Endothelial cell of hepatic sinusoid (primary cell): ENCODE data around the gene SF1.

Experiments
- in situ Hi-C: cut with HindIII; loops from 2 replicates; pipeline ENCODE4 v1.10.0; 2017; ENCODE audit warnings: low sequenced_read_pairs

The SF1 gene

GRCh38 chr11:64763526-64764039 lies 14.8 kb downstream of the SF1 start:
- in situ Hi-C loops, result no loop called here

DNA sequence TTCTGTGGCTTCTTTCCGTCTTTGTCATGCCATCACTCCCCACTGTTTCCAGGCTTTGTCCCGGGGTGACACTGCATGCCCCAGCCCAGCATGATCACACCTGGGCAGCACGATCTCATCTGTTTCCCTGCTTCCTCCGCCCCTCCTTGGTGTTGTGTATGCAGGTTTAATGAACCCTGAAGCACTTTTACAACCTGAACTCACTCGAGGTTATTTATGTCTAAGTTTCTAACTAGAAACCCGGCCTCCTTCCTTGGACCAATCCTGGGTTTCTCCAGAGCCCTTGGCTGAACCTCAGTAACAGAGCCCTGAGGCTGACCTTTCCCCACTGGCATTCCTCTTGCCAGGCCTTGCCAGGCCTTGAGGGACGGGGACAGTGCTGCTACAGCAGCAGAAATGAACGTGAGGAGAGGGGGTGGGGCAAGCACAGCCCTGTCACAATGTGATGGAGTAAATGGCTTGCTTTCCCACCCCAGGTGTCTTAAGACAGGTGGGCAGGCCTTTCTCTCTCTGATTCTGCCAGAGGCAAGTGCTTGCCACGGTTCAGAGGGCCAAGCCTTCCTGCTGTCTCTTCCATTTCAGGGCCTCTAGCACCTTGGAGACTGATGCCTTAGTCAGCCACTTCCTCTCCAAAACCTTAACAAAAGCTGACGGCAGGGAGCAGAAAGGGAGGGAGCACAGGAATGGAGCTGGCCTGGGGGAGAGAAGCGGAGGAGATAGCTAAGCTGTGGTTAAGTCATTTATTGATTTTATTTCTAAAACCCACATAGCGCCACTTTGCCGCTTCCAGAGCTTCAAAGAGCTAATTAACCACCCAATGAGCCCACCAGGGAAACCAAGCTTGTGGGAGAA lies 15.4 kb downstream of the SF1 start:
- in situ Hi-C loops, result no loop called here

GRCh38 chr11:64762277-64762673 lies 16.1 kb downstream of the SF1 start:
- in situ Hi-C loops, result no loop called here

GRCh38 chr11:64760759-64761420 lies 17.5 kb downstream of the SF1 start:
- in situ Hi-C loops, result no loop called here

DNA sequence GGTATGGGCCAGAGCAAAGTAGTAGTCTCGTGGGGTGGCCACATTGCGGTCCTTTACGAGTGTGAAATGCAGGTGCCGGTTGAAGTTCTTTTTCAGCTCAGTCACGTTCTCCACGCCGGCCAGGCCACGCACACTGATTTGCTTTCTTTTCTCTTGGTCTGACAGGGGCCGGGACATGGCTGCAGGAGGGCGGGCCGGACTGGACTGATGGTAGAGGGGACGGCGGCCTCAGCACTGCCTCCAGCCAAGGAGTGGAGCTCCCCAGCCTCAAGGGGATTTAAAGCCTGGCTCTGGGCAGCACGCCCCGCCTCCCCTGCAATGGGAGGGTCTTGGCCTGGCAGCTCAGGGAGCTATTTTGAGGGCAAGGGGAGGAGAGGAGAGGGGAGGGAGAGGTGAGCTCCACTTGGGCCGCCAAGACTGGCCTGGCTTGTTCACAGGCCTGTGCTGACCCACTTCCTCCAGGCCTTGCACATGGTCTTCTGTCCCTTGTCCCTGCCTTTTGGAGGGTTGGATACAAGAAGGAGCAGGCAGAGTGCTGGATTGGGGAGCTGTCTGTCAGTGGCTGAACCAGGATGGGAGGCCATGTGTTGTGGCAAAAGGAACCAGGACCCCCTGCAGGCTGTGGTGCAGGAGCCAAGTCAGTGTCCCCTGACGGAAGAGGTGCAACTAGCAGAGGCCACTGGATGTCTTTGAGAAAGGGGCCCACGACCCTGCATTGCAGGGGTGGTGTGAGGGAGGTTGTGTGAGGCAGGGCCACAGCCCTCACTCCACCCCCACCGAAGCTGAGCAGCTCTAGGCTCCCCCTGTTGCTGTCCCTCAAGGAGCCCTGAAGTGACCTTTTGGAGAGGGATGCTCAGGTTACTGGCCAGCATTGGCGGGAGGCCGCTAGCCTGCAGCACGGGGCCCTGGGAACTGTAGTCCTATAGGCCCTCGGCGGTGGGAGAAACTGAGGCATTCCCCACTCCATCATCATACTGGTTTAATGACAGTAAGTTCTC lies 18.3 kb downstream of the SF1 start, which contains the start of gene PYGM:
TSS of gene PYGM (minus strand) at position 253 of the 998 bp plus-strand sequence. CDS start at position 177, 76 bp downstream.
- in situ Hi-C loops, result no loop called here

DNA sequence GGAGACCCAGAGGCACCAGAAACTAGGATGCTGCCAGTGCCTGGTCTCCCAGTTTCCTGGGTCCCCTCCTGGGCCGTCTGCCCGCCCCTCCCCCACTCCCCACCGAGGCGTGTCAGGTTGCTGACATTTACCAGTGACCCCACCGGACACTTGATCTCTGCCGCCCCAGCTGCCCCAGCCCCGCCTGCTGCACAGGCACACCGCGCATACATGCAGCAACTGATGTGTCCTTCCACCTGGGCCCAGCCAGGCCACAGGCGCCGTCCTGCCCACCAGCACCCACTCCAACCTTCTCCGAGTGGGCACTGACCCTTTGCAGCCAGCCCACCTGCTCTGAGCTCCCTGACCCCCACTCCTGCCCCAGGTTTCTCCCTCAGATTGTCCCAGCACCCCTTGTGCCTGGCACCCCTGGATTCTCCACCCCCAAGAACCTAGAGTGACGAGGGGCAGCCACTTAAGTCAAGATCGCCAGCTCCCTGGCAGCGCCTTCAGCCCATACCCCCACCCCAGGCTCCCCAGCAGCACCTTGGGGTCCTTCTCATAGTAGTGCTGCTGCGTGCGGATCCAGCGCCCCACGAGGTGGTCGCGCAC lies 19.1 kb downstream of the SF1 start:
- in situ Hi-C loops, result no loop called here

DNA sequence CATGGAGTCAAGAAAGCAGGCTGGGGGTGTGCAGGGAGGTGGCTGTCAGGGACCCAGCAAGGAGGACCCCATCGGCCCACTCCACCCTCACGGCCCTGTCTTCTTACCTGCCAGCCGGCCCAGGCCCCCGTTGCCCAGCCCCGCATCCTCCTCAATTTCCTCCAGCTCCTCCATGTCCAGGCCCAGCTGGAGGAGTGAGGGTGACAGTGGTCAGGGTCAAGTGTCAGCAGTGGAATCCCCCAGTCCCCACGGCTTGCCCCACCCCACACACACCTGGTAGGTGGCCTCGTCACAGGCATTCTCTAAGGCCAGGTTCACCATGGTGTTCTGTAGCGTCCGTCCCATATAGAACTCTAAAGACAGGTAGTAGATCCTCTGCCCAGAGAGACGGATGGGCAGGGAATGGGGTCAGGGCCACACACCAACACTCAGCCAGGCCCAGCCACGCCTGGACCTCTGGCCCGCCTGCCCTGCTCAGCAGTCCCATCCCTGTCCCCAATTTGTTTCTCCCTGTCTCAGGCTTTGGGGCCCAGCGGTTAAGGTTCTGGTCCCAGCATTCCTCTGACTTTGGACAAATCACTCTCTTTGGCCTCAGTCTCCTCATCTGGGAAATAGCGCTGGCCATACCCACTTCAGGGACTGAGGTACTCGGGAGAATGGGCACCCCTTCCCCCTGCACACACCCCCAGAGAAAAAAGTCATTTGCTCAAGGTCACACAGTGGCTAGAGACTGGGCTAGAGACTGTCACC lies 19.8 kb downstream of the SF1 start:
- in situ Hi-C loops, result no loop called here

- in situ Hi-C loops, result no loop called here
Measured at GRCh38 chr11:64757549-64758329, 20.6 kb downstream of the SF1 start.

- in situ Hi-C loops, result no loop called here
Measured at GRCh38 chr11:64755681-64756361, 22.5 kb downstream of the SF1 start.

DNA sequence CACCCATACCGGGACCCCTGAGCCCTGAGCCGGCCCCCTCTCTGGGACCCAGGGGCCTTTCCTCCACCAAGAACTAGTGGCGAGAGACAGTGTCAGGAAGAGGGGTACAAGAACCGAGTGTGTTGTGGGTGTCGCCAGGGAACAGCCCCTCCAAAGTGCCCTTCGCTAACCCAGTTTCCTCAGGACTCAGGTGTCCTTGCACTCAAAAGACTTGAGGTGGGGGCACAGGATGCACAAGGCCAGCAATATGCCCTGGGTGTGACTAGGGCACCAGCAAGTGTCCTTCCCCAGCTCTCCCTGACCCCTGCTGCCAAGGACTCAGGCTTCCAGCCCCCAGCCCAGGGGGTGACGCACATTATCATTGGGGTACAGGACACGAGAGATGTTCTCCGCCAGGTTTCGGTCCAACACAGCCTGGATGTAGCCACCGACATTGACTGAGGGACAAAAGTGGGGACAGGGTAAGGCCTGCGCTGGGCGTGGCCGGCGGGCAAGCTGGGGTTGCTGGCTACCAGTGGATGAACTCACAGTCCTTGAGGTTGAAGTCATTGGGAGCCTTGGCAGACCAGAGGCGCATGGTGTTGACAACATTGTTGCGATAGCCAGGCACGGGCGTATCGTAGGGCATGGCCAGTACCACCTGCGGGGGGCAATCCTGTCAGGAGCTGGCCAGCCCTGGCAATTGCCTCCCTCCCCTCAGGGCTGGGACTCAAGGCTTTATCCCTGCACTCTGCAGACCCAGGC lies 23.3 kb downstream of the SF1 start:
- in situ Hi-C loops, result loop anchor here (5.0 kb wide), 1 partner anchor 38 kb away; no protein-coding TSS in a partner anchor

- in situ Hi-C loops, result loop anchor here (5.0 kb wide), 1 partner anchor 37 kb away; no protein-coding TSS in a partner anchor
Measured at GRCh38 chr11:64754124-64754918, 24.0 kb downstream of the SF1 start.

GRCh38 chr11:64753380-64754123 lies 24.8 kb downstream of the SF1 start:
- in situ Hi-C loops, result loop anchor here (5.0 kb wide), 1 partner anchor 36 kb away; no protein-coding TSS in a partner anchor

- in situ Hi-C loops, result loop anchor here (5.0 kb wide), 1 partner anchor 36 kb away; no protein-coding TSS in a partner anchor
Measured at GRCh38 chr11:64753019-64753379, 25.3 kb downstream of the SF1 start.

DNA sequence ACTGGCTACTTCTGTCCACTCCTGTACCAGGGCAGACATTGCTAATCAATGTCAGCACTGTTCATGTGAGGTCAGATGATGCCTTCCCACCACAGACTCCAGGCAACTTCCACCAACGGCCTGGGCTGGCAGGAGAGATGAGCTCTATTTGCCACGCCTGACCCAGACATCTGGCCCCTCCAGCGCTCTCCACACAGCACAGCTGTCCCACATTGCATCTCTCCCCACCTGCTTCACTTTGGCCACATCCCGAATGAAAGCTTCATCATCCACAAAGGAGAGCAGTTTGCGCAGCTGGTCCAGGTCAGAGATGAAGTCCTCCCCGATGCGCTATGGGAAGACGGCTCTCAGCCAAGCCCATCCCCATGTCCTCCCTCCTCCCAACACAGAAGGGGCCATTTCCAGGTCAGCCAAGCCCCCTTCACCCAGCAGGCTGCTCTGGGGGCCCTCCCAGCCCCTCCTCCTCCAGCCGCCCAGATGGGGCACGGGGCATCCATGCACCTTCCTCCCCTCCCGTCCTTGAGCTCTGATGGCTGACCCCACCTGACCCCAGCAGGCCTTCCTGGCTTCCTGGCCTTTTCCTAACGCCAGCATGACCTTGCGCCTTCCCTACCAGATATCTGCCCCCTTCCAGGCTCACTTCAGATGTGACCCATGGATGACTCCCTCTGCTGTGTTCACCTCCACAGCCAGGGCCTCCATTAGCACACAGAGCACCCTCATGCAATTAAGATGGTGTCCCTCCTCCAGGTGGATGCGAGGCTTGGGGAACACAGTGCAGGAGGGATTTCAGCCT lies 26.0 kb downstream of the SF1 start:
- in situ Hi-C loops, result loop anchor here (5.0 kb wide), 1 partner anchor 35 kb away; no protein-coding TSS in a partner anchor

- in situ Hi-C loops, result loop anchor here (5.0 kb wide), 1 partner anchor 34 kb away; no protein-coding TSS in a partner anchor
Measured at GRCh38 chr11:64751580-64751979, 26.8 kb downstream of the SF1 start.
